Measurements from ENCODE around the gene VARS1. TPM values are rescaled to one million over a fixed set of nuclear protein-coding genes. Genes with fewer than 3 reads are reported as not detected.

Gene VARS1
- total and polyA plus RNA-seq, 2 of the 8 experiments (the other 6 are each of a cell fraction or from before 2014, with no cell fraction given), result 53.5 to 162 TPM

GRCh38 chr6:31765910-31766794, 29.4 kb downstream of the VARS1 start (continued):
- TF ChIP-seq MAX (IDR thresholded peaks at IDR 0.05) (0 out of 2 replicates have a peak, but pooled peaks have one; percentile 12), CTCF (IDR thresholded peaks at IDR 0.05; ENCODE audit: control extremely low read depth in 1 of 3, insufficient read depth in 1 of 3, low read depth in 1 of 3, low read length in 3 of 3) (peak in 1 of 3 experiments; percentile 5; a peak in 1 of 4 replicates)
